ENCODE data around the gene SUOX. TPM values are rescaled to one million over a fixed set of nuclear protein-coding genes. Genes with fewer than 3 reads are reported as not detected.
A peak's percentile ranks its signal among the peaks of the same experiment; 100 is the strongest.
"Not testable (repeated sequence)": the region's sequence is repeated elsewhere in the genome, so short reads cannot be mapped to it uniquely, and the experiment has no call there.

SUOX gene
- polyA plus RNA-seq (2013, experiment 1 of 2; ENCODE audit: insufficient read length) = 9.2 TPM
- 9.2 TPM for polyA plus RNA-seq (2013, experiment 2 of 2; ENCODE audit: insufficient read length)

DNA sequence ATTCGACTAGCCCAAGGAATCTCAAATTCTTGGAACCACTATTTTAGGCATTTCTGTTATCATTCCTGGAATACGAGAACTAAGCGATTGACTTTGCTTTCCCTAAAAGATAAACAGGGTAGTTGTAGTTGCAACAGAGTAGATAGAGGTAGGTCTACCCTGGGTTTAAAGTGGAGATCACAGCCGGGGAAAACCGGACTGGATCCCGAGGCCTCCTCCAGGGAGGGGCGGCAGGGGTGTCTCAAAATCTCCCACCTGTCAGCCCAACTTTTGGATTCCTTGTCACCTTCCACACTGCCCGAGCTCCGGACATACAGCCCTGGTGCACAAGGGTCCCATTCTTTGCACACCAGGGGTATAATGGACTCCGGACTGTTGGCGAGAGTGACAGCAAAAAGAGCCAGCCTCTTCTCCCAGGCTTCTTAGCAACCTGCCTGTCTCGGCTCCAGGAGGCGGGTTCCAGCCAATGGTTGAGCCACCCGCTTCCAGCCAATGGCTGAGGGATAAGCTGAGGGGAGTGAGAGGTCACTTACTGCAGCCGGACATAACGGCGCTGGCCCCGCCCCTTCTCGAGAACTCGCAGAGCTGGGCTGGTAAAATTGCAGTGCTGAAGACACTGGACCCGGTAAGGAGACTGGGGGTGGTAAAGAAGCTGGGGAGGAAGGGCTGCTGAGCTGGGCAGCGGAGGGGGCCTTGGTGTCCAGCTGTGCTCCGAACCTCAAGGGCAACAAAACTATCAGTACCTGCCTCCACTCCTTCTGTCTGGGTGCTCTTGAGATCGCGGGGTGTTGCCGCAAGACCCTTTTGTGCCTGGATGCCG is at the start of gene SUOX:
TSS of gene SUOX (plus strand) at position 562 of the 820 bp plus-strand sequence. CDS start 4,946 bp downstream, outside the sequence.
- DNase-seq = peak; percentile 95

GRCh38 chr12:55955344-55955743 is 41.7 kb upstream of the SUOX start:
- DNase-seq = no peak

DNA sequence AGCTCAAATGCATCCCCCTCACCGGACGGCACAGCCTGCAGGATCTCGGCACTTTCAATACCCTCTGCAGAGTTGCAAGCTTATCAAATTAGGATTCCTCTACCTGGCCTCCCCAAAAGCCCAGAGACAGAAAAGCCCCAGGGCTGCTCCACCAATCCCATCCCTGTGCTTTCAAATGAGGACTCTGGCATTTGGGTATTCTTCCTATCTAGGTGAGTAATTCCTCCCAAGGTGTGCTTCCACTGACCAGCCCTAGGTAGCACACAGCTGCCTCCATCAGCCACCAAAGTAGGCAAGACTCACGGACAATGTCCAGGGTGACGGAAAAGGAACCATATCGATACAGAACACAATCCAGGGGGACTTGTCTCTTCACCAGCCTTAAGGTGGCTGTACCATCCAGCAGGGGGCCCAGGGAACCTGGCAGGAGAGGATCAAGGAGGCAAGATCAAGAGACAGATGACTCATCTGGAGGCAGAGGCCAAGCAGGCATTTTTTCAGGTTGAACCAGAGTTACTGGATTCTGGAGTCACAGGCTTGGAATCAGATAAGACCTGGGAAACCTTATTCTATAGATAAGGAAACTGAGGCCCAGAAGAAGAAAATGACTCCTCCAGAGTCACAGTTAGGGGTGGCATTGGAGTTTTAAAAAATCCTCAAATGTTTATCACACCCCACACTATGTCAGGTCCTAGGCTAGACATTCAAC is 41.1 kb upstream of the SUOX start:
- DNase-seq = no peak

DNA sequence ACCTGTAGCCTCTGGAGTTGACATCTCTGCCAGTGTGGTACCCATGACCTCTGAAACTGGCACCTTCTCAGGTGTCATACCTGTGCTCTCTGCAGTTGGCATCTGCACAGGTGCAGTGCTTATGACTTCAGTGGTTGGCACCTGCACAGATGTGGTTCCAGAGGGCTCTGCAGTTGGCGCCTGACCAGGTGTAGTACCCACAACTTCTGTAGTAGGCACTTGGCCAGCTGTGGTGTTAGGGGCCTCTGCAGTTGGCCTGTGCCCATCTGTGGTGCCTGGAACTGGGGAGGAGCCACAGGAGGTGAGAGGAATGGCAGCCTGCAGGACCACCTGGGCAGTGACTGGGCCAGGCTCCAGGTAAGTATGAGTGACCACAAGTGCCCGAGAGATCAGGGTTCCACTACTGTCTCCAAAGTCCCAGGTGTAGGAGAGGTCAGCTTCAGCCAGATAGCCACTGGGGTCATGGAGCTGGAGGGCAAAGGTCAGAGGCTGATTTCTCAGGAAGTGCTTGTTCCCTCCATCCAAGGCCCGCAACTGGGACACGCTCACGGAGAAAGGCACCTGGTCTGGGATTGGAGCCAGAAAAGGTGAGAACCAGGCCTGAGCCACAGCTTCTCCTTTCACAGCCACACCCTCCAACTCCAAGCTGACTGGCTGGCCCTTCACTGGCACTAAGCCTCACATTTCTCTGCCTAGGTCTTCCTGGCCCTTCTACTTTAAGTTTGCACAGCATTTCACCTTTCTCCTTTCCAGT is 39.8 kb upstream of the SUOX start:
- DNase-seq = no peak

- no peak for DNase-seq
Measured at GRCh38 chr12:55963760-55964159, 33.3 kb upstream of the SUOX start.

DNA sequence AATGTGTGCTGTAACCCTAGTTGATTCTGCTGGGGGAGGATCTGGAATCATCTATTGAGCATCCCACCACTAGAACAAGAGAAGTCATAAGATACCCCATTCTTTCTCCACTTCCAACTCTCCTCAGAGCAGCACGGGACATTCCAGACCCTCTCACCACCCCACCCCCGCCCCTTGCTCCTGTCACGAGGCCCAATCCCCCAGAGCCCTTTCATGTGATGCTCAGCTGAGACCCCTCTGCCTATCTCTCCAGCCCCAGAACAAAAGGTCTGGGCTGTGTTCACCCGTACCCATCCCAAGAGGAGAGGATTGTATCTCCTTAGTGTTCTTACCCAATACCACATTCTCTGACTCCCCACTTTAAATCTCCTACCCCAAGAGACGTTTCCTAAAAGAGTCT is 31.8 kb upstream of the SUOX start:
- no peak for DNase-seq

GRCh38 chr12:55965941-55966407 is 31.1 kb upstream of the SUOX start, which contains the start of gene PMEL:
Gene PMEL, minus strand, starts transcription at chr12:55966042. Its CDS starts 31 bp downstream, at chr12:55966011.
- no peak for DNase-seq

DNA sequence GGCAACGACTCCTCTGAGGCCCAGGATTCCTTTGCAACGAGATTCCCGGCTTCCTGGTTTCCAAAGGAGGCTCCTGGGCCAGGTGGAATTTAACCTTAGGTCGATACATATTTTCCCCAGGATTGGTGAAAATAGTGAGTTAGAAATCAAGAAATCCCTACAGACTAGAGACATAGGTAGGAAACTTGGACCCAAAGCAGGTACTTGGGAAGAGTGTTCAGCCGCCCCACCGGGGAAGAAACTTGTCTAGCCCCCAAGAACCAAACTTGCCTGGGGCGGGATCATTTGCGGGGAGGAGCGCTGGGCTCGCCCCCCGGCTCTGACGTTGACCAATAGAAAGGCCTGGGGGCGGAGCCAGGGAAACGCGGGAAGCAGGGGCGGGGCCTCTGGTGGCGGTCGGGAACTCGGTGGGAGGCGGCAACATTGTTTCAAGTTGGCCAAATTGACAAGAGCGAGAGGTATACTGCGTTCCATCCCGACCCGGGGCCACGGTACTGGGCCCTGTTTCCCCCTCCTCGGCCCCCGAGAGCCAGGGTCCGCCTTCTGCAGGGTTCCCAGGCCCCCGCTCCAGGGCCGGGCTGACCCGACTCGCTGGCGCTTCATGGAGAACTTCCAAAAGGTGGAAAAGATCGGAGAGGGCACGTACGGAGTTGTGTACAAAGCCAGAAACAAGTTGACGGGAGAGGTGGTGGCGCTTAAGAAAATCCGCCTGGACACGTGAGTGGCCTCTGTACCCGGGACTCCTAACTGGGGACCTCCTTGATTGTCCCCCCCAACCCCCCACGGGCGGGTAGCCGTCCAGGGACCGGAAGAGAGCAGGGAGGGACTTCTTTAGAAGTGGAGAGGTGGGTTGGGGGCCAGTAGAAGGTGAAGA is 30.4 kb upstream of the SUOX start, which contains the start of gene CDK2:
TSS of gene CDK2 (plus strand) at position 423 of the 874 bp plus-strand sequence. CDS start at position 602, 179 bp downstream.
- peak; percentile 80 for DNase-seq

DNA sequence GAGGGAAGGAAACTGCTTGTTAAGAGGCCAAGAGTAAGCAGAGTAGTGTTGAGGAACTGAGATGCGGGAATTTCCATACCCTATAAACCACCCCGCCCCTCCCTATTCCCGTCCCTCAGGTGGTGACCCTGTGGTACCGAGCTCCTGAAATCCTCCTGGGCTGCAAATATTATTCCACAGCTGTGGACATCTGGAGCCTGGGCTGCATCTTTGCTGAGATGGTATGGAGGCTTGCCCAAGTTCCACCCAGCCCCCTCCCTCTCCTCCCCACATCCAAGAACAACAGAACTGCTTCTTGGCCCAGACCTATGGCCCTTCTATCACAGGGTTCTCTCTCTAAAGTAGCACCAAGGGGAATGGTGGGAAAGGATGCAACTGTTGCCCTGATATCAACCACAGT is 27.7 kb upstream of the SUOX start:
- no peak for DNase-seq

DNA sequence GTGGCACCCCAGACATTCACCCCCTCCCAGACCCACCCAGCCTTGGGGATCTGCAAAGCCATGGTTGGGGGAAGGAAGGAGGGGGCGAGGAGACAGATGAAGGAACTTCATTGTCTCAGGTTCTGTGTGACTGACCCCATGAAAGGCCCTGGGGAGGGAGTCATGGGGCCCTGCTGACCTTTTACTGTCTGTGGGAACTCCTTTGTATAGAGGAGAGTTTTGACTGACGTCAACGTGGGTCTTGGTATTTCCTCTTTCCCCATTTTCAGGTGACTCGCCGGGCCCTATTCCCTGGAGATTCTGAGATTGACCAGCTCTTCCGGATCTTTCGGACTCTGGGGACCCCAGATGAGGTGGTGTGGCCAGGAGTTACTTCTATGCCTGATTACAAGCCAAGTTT is 26.3 kb upstream of the SUOX start:
- peak; percentile 8 for DNase-seq

DNA sequence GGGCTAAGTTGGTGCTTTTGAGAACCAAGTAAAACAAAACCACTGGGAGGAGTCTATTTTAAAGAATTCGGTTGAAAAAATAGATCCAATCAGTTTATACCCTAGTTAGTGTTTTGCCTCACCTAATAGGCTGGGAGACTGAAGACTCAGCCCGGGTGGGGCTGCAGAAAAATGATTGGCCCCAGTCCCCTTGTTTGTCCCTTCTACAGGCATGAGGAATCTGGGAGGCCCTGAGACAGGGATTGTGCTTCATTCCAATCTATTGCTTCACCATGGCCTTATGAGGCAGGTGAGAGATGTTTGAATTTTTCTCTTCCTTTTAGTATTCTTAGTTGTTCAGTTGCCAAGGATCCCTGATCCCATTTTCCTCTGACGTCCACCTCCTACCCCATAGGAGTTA is 25.0 kb upstream of the SUOX start:
- DNase-seq = peak; percentile 44

DNA sequence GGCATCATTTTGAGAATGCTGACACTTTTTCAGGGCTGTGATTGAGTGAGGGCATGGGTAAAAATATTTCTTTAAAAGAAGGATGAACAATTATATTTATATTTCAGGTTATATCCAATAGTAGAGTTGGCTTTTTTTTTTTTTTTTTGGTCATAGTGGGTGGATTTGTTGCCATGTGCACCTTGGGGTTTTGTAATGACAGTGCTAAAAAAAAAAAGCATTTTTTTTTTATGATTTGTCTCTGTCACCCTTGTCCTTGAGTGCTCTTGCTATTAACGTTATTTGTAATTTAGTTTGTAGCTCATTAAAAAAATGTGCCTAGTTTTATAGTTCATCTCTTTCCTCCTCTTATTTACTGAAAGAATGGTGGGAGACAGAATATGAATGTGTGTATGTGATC is 24.6 kb upstream of the SUOX start:
- no peak for DNase-seq

GRCh38 chr12:55972911-55973598 is 24.0 kb upstream of the SUOX start:
- DNase-seq = peak; percentile 28

DNA sequence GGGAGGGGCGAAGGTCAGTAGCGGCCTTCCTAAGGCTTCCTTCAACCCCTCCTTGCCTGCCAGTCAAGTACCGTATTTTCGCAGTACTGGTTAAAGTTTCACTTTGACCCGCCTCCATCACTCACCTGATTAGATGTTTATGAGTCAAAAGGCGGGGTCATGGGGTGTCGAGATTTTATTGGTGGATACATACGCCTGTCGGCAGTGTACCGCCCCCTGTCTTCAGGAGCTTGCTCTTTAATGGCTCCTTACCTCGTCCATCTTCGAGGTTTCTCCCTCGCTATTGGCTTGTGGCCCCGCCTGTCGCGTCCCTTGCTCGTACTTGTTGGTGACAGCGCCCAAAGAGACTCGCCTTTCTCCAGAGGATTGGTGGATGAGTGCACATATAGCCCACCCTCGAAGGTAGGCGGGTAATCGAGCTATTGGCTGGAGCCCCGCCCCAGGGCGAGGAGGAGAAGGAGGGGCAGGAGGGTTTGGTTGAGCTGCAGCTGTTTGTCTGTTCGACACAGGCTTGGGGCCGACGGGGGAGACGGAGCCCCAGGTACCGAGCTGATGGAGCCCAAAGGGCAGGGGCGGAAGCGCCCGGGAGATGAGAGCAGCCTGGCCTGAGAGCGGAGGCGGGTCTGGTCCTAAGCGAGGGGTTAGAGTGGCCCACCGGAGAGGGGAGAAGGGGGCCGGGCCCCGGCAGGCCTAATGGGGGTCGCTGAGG is 23.3 kb upstream of the SUOX start, which contains the start of gene RAB5B:
TSS of gene RAB5B (plus strand) at position 480 of the 709 bp plus-strand sequence. CDS start 12,883 bp downstream, outside the sequence.
- peak; percentile 100 for DNase-seq

GRCh38 chr12:55974308-55974730 is 22.8 kb upstream of the SUOX start:
- peak; percentile 20 for DNase-seq

DNA sequence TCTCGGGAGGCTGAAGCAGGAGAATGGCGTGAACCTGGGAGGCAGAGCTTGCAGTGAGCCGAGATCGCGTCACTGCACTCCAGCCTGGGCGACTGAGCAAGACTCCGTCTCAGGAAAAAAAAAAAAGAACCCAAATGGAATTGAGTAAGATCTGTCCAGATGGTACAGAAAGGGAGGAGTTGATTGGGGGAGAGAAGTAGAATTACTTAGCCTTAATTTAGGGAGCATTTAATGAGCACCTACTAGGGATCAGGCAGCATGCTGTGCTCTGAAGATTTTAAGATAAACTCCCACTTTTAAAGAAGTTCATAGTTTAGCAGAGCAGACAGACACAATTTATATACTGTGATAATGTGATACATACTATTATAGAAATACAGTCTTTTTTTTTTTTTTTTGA is 18.7 kb upstream of the SUOX start:
- no peak for DNase-seq

DNA sequence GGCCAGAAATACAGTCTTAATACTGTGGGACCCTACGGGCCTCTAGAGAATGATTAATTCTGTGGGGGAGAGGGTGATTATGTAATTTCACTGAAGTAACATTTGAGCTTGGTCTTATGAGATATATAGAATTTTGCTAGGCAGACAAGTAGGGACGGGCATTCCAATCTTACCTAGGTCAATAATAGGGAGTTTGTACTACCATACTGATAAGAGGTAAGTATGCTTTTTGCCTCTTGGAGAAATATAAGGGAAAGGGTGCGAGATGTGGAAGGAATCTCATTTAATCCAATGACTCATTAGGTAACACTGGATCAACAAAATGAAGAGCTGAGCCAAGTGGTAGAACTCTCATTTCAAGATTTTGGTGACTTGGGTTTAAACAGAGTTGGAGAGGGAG is 18.0 kb upstream of the SUOX start:
- DNase-seq = no peak

DNA sequence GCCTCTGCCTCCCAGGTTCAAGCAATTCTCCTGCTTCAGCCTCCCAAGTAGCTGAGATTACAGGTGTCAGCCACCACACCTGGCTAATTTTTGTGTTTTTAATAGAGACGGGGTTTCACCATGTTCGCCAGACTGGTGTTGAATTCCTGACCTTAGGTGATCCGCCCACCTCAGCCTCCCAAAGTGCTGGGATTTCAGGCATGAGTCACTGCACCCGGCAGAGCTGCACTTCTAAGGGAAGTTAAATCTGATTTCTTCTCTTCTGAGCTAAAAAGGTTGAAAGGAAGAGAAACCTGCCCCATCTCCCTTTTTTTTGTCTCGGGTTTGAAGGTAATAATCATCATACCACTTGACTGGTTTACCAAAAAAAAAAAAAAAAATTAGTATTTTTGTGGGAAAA is 15.2 kb upstream of the SUOX start:
- not testable (repeated sequence) for DNase-seq

- DNase-seq = no peak
Measured at GRCh38 chr12:55982319-55982936, 14.6 kb upstream of the SUOX start.
